Measurements from ENCODE around the gene DHRSX.
"Not testable (repeated sequence)": the region's sequence is repeated elsewhere in the genome, so short reads cannot be mapped to it uniquely, and the experiment has no call there.

The DHRSX gene

GRCh38 chrX:2320089-2320488 is 180.7 kb downstream of the DHRSX start:
- Histone ChIP-seq H3K36me3 (ENCODE audit: control insufficient read depth, insufficient read depth, low read length) (no peaks in the 10 kb centered on the region), H3K27ac (ENCODE audit: low read length) (no peak overlapping the region), H3K9me3 (ENCODE audit: control insufficient read depth, insufficient read depth, low read length) (no peaks in the 10 kb centered on the region), H3K4me1 (ENCODE audit: control insufficient read depth, insufficient read depth, low read length) (0 out of 2 replicates have a peak, but pooled peaks cover 2% of the 10 kb centered on the region), H3K4me3 (ENCODE audit: low read length) (no peak overlapping the region), H3K27me3 (ENCODE audit: control insufficient read depth, insufficient read depth, low read length) (no peaks in the 10 kb centered on the region)
- no peak for DNase-seq (ENCODE audit: low read depth, low spot score)
- WGBS (ENCODE audit: insufficient coverage, insufficient read length) = no CpG with 5 or more reads among the region's 7 CpGs

GRCh38 chrX:2318371-2318770 is 182.4 kb downstream of the DHRSX start:
- WGBS (ENCODE audit: insufficient coverage, insufficient read length) = no CpG with 5 or more reads among the region's 10 CpGs
- no peak overlapping the region for H3K4me3 ChIP-seq (ENCODE audit: low read length)
- H3K4me1 ChIP-seq (ENCODE audit: control insufficient read depth, insufficient read depth, low read length) = 0 out of 2 replicates have a peak, but pooled peaks cover 2% of the 10 kb centered on the region
- no peaks in the 10 kb centered on the region for H3K9me3 ChIP-seq (ENCODE audit: control insufficient read depth, insufficient read depth, low read length)
- no peaks in the 10 kb centered on the region for H3K36me3 ChIP-seq (ENCODE audit: control insufficient read depth, insufficient read depth, low read length)
- no peak for DNase-seq (ENCODE audit: low read depth, low spot score)
- no peaks in the 10 kb centered on the region for H3K27me3 ChIP-seq (ENCODE audit: control insufficient read depth, insufficient read depth, low read length)
- H3K27ac ChIP-seq (ENCODE audit: low read length) = no peak overlapping the region

GRCh38 chrX:2317527-2318055 is 183.2 kb downstream of the DHRSX start:
- no peak for DNase-seq (ENCODE audit: low read depth, low spot score)
- Histone ChIP-seq H3K4me3 (ENCODE audit: low read length) (no peak overlapping the region), H3K4me1 (ENCODE audit: control insufficient read depth, insufficient read depth, low read length) (0 out of 2 replicates have a peak, but pooled peaks cover 2% of the 10 kb centered on the region)

GRCh38 chrX:2316534-2316933 is 184.2 kb downstream of the DHRSX start:
- DNase-seq (ENCODE audit: low read depth, low spot score) = no peak
- no peak overlapping the region for H3K27ac ChIP-seq (ENCODE audit: low read length)
- H3K4me3 ChIP-seq (ENCODE audit: low read length) = no peak overlapping the region
- no peaks in the 10 kb centered on the region for H3K9me3 ChIP-seq (ENCODE audit: control insufficient read depth, insufficient read depth, low read length)
- H3K27me3 ChIP-seq (ENCODE audit: control insufficient read depth, insufficient read depth, low read length) = no peaks in the 10 kb centered on the region
- WGBS (ENCODE audit: insufficient coverage, insufficient read length) = no CpG with 5 or more reads among the region's 4 CpGs
- no peaks in the 10 kb centered on the region for H3K36me3 ChIP-seq (ENCODE audit: control insufficient read depth, insufficient read depth, low read length)
- 0 out of 2 replicates have a peak, but pooled peaks cover 2% of the 10 kb centered on the region for H3K4me1 ChIP-seq (ENCODE audit: control insufficient read depth, insufficient read depth, low read length)

More at GRCh38 chrX:2317527-2318055, 183.2 kb downstream of the DHRSX start:
- no peaks in the 10 kb centered on the region for H3K36me3 ChIP-seq (ENCODE audit: control insufficient read depth, insufficient read depth, low read length)
- no peaks in the 10 kb centered on the region for H3K27me3 ChIP-seq (ENCODE audit: control insufficient read depth, insufficient read depth, low read length)
- H3K9me3 ChIP-seq (ENCODE audit: control insufficient read depth, insufficient read depth, low read length) = no peaks in the 10 kb centered on the region
- no peak overlapping the region for H3K27ac ChIP-seq (ENCODE audit: low read length)
- no CpG with 5 or more reads among the region's 8 CpGs for WGBS (ENCODE audit: insufficient coverage, insufficient read length)

- no peak overlapping the region for H3K4me3 ChIP-seq (ENCODE audit: low read length)
- H3K36me3 ChIP-seq (ENCODE audit: control insufficient read depth, insufficient read depth, low read length) = no peaks in the 10 kb centered on the region
- WGBS (ENCODE audit: insufficient coverage, insufficient read length) = no CpG with 5 or more reads among the region's 5 CpGs
- H3K9me3 ChIP-seq (ENCODE audit: control insufficient read depth, insufficient read depth, low read length) = no peaks in the 10 kb centered on the region
- H3K27me3 ChIP-seq (ENCODE audit: control insufficient read depth, insufficient read depth, low read length) = no peaks in the 10 kb centered on the region
- H3K4me1 ChIP-seq (ENCODE audit: control insufficient read depth, insufficient read depth, low read length) = no peaks in the 10 kb centered on the region
- no peak for DNase-seq (ENCODE audit: low read depth, low spot score)
- no peak overlapping the region for H3K27ac ChIP-seq (ENCODE audit: low read length)
These were observed 185.3 kb downstream of the DHRSX start for GRCh38 chrX:2315434-2315833.

- no peaks in the 10 kb centered on the region for H3K9me3 ChIP-seq (ENCODE audit: control insufficient read depth, insufficient read depth, low read length)
- no peak for DNase-seq (ENCODE audit: low read depth, low spot score)
- no peaks in the 10 kb centered on the region for H3K36me3 ChIP-seq (ENCODE audit: control insufficient read depth, insufficient read depth, low read length)
- H3K27ac ChIP-seq (ENCODE audit: low read length) = no peak overlapping the region
- no peaks in the 10 kb centered on the region for H3K27me3 ChIP-seq (ENCODE audit: control insufficient read depth, insufficient read depth, low read length)
- no peak overlapping the region for H3K4me3 ChIP-seq (ENCODE audit: low read length)
- no CpG with 5 or more reads among the region's 14 CpGs for WGBS (ENCODE audit: insufficient coverage, insufficient read length)
- no peaks in the 10 kb centered on the region for H3K4me1 ChIP-seq (ENCODE audit: control insufficient read depth, insufficient read depth, low read length)
These were observed 185.9 kb downstream of the DHRSX start for GRCh38 chrX:2314831-2315365.

GRCh38 chrX:2313864-2314640 is 186.7 kb downstream of the DHRSX start:
- no peak for DNase-seq (ENCODE audit: low read depth, low spot score)
- H3K27ac ChIP-seq (ENCODE audit: low read length) = no peak overlapping the region
- WGBS (ENCODE audit: insufficient coverage, insufficient read length) = no CpG with 5 or more reads among the region's 1 CpG
- no peak overlapping the region for H3K4me3 ChIP-seq (ENCODE audit: low read length)
- no peaks in the 10 kb centered on the region for H3K4me1 ChIP-seq (ENCODE audit: control insufficient read depth, insufficient read depth, low read length)
- H3K9me3 ChIP-seq (ENCODE audit: control insufficient read depth, insufficient read depth, low read length) = no peaks in the 10 kb centered on the region
- no peaks in the 10 kb centered on the region for H3K27me3 ChIP-seq (ENCODE audit: control insufficient read depth, insufficient read depth, low read length)
- no peaks in the 10 kb centered on the region for H3K36me3 ChIP-seq (ENCODE audit: control insufficient read depth, insufficient read depth, low read length)

- H3K9me3 ChIP-seq (ENCODE audit: control insufficient read depth, insufficient read depth, low read length); H3K27me3 ChIP-seq (ENCODE audit: control insufficient read depth, insufficient read depth, low read length); H3K4me1 ChIP-seq (ENCODE audit: control insufficient read depth, insufficient read depth, low read length); H3K4me3 ChIP-seq (ENCODE audit: low read length); H3K36me3 ChIP-seq (ENCODE audit: control insufficient read depth, insufficient read depth, low read length); H3K27ac ChIP-seq (ENCODE audit: low read length); DNase-seq (ENCODE audit: low read depth, low spot score): not testable (repeated sequence)
- WGBS (ENCODE audit: insufficient coverage, insufficient read length) = no CpG with 5 or more reads among the region's 5 CpGs
These were observed 188.7 kb downstream of the DHRSX start for GRCh38 chrX:2312061-2312591.

- Histone ChIP-seq H3K4me1 (ENCODE audit: control insufficient read depth, insufficient read depth, low read length) (no peaks in the 10 kb centered on the region), H3K27me3 (ENCODE audit: control insufficient read depth, insufficient read depth, low read length) (no peaks in the 10 kb centered on the region), H3K9me3 (ENCODE audit: control insufficient read depth, insufficient read depth, low read length) (no peaks in the 10 kb centered on the region), H3K36me3 (ENCODE audit: control insufficient read depth, insufficient read depth, low read length) (no peaks in the 10 kb centered on the region), H3K27ac (ENCODE audit: low read length) (no peak overlapping the region), H3K4me3 (ENCODE audit: low read length) (no peak overlapping the region)
- no CpG with 5 or more reads among the region's 11 CpGs for WGBS (ENCODE audit: insufficient coverage, insufficient read length)
- DNase-seq (ENCODE audit: low read depth, low spot score) = peak; percentile 43
These were observed 189.3 kb downstream of the DHRSX start for GRCh38 chrX:2311501-2311900.

GRCh38 chrX:2301901-2302300 is 198.9 kb downstream of the DHRSX start:
- H3K36me3 ChIP-seq (ENCODE audit: control insufficient read depth, insufficient read depth, low read length) = no peaks in the 10 kb centered on the region
- no peaks in the 10 kb centered on the region for H3K4me1 ChIP-seq (ENCODE audit: control insufficient read depth, insufficient read depth, low read length)
- no peak overlapping the region for H3K27ac ChIP-seq (ENCODE audit: low read length)
- no CpG with 5 or more reads among the region's 6 CpGs for WGBS (ENCODE audit: insufficient coverage, insufficient read length)
- H3K27me3 ChIP-seq (ENCODE audit: control insufficient read depth, insufficient read depth, low read length) = no peaks in the 10 kb centered on the region
- H3K9me3 ChIP-seq (ENCODE audit: control insufficient read depth, insufficient read depth, low read length) = no peaks in the 10 kb centered on the region
- H3K4me3 ChIP-seq (ENCODE audit: low read length) = no peak overlapping the region
- no peak for DNase-seq (ENCODE audit: low read depth, low spot score)

Data from iPS DF 6.9 (cell line).